Astrocyte of the hippocampus (primary cell): ENCODE measurements around the gene SH3TC1.

Experiments
- DNase-seq: peaks from one replicate; pipeline ENCODE4 v3.0.0; 2011; ENCODE audit warnings: low read depth, low spot score

SH3TC1 gene

DNA sequence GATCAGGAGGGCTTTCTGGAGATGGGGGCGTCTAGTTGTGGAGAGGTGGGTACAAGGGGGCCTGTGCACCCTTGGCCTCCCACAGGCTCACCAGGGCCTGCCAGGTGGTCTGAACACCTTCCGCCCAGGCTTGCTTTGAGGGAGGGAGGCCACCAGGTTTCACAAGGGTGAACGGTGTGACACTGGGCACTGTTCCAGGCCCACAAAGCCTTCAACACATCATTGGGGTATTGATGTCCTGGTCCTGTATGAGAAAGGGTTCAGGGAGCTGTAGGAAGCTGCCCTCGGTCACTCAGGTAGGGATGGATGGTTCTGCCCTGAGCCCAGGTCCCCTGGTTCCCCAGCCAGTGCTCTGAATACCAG is 76.4 kb downstream of the SH3TC1 start:
- no peak for DNase-seq

DNA sequence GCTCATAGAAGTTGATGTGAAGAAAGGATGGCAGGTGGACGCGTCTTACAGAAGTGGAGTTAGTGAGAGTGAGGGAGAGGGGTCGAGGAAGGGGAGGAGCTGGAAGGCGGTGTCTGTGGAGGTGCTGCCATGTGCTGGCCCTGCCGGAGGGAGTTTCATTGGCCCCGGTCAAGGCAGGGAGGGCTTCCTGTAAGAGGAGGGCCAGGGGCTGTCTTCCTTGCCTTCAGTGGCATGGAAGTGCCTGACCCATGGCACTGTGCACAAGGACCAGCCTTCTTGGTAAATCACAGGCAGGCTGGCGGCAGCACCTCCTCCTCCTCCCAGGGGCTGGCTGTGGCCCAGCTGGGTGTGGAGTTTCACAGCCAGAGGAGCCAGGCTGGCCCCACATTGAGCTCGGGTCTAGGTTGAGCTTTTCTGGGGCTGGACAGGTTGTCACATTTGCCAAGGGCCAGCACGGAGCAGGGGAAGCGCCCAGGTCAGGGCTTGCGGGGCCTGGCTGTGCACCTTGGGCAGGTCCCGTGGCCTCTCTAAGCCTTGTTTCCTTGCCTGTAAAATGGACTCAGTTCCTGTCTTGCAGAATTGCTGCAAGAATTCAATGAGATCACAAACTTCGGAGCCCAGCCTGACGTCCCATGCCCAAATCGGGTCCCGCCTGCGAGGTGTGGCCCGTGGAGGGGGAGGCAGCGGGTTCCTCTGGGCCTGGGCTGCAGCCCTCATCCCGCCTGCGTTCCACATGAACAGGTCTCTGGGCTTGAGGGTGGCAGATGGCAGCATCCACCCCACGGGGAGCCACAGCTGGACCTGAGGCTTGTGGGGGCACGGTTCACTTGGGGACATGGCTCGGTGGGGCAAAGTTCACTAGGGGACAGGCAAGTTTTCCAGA is 77.5 kb downstream of the SH3TC1 start:
- peak; percentile 68 for DNase-seq

DNA sequence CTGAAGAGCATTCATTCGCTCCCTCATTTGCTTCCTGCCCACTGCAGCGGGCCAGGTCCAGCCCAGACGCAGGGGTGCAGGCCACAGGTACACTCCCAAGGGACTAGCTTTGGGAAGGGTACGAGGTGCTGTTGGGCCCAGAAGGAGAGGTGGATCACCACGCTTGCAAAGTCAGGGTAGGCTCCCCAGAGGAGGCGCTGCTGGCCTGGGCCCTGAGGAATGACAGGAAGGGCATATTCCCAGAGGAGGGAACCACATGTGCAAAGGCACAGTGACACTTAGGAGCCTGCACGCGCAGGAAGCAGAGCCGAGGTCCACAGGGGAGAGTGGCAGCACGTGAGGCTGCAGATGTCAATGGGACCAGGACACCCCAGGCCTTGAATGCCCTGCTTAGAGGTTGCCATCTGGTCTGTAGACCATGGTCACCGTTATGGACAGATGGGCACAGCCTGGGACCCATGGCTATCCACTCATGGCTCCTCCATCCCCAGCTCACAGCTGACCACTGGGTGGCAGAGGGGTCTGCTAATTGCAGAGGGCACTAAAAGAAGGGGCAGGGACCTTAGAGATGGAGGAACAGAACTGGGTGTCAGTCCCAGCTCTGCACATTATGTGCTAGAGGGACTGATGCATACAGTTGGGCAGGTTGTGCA is 78.4 kb downstream of the SH3TC1 start:
- no peak for DNase-seq

DNA sequence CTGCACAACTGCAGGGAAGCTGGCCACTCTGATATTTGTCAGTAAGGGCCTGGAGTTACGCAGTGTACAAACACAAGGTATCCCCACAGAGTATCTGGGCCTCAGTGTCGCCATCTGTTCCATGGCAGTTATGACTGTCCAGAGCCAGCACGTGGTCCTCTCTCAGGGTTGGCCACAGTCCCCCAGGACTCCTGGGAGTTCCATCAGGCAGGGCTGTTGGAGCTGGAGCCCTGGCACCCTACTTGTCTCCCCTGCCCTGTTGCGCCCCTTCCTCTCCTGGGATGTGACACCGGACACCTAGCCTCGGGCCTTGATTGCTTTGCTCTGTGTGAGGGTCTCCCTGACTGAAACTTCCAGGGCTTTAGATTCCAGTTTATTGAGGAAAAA is 78.9 kb downstream of the SH3TC1 start:
- DNase-seq: peak; percentile 37

DNA sequence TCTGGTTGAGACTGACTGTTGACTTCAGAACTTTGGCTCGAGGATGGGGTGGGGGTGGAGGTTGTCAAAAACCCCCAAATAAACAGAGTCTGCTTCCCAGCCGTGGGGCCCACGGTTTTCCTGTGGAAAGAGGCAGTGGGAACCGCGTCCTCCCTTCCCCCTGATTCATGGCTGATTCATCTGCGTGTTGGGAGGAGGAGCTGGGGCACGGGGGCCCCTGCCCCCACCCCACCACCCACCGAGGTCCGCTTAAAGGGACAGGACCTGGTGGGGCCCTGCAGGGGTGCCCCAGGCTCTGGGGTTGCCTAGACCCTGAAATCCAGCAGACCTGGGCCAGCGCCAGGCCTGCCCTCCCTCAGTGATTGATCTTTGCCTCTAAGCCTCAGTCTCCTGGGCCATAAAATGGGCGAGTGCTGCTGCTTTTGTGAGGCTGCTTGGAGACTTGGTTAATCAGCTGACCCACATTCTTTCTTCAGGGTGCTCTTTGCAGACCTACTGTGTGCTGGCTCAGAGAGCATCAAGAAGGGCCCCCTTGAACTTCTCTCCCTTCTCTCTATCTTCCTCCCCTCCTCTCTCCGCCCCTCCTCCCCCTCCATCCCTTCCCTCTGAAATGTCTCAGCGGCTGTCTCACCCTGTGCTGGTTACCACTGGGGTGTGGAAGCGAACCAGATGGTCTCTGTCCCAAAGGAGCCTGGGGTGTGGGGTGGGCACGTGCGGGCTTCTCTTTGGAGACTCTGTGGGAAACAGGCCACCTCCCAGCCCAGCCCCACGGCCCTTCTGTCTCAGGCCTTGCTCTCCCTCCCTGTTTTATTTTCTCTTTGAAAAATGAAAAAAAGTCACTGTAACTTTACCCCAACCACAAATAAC is 79.6 kb downstream of the SH3TC1 start:
- DNase-seq: peak; percentile 83

DNA sequence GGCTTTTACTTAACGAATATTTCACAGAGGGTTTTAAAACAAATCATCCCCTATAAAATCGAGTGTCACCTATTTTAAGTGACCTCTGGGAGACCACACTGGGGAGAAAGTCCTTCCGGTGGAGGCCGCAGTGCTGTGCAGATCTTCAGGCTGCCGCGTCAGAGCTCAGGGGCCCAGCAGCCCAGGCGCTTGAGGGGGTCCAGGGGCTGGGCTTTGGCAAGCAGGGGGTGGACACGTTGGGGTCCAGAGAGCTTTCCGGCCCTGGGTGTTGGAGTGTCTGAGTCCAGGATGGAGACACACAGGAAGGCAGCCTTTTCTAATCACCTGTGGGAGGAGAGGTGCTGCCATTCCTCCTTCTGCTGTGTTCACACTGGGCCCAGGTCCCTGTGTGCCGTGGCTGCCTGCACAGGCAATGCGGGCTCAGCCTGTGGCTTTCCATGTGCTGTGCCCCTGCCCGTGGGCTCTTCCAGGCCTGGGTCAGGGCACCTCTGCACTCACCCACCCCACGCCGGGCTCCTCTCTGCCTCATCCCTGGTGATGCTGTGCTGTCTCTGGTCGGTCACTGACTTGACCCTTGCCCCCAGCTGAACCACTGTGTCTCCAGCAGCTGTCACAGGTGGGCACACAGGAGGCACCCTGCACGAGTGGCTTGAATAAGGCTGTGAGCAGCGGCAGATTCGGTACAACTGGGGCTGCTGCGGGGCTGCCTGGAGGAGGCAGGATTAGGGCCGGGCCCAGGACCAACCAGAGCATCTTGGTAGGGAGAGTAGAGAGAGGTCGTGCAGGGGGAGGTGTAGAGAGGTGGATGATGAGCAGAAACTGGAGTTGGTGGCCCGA is 80.4 kb downstream of the SH3TC1 start:
- DNase-seq: no peak

DNA sequence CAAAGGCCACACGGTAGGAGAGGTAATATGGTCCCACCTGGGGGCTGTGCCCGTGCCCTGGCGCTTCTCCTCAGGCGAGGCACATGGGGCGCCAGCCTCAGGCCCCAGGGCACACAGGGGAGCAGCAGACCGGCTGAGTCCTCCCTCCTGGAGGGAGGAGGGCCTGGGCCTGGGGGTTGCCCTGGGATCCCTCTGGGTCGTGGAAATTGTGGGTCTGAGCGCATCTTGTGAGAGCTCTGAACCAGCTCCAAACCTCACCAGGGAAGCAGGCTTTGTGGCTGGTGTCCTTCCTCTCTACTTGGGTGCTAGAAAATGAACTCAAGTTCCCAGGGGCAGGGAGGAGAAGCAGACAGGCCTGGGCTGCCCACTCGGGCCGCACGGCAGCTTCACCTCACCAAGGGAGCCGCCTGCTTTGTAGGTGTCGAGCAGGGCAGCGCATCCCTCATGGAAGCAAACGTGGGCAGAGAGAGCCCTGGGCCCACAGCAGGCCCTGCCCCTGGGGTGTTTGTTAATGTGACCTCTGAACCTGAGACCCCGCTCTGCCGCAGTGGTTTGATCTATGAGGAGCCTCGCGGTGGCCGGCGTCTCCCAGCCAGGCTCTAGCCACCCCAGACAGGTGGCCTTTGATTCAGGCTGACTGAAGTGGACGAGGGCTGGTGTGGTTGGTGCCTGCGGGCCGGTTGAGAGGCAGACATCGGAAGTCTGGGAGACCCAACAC is 81.2 kb downstream of the SH3TC1 start:
- DNase-seq: no peak

DNA sequence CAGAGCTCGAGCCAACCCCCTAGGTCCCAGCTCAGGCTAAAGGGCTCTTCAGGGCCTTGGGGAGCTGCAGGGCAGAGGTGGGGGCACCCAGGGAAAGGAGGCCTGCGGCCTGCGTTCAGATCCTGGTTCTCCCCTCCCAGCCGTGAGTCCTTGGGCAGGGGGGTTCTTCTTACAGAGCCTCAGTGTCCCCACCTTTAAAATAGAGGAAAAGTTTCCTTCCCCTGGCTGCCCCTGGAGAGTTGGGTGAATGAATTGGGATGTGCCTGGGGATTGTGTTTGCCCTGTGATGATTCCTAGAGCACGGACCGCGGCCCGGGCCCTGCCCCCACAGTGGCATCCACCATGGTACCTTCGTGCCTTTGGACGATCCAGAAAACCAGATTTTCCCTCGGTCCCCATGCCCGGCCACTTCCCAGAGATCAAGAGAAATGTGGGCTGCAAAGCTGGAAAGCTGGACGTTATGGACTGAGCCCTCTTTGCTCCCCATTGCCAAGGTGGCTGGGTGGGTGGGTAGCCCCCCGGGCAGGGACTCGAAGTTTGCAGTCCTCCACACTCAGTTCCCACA is 81.9 kb downstream of the SH3TC1 start:
- DNase-seq: no peak

DNA sequence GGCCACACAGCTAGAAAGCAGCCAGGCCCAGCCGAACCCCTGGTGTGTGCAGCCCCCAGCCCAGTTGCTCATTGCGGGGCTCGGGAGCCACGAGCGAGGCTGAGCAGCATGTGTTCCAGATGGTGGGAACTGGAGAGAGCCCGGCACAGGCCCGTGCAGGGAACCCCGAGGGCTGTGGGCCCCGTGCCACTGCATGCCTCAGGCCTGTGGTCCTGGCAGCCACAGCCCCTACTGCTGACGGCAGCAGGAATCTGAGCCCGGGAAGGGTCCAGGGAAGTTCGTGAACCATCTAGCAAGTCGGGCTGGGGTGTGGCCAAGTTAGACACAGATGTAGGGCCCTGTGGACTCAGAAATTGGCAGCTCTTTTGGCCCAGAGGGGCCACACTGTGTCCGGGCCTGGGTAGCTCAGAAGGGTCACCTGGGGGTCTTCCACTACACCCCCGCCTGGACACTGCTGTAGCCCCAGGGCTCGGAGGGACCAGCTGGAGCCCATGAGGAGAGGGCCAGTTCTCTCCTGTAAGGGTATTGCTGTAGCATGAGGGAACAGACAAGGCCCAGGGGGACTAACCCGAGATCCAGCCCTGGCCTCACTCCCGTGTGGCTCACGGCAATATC is 82.5 kb downstream of the SH3TC1 start:
- DNase-seq: peak; percentile 90

DNA sequence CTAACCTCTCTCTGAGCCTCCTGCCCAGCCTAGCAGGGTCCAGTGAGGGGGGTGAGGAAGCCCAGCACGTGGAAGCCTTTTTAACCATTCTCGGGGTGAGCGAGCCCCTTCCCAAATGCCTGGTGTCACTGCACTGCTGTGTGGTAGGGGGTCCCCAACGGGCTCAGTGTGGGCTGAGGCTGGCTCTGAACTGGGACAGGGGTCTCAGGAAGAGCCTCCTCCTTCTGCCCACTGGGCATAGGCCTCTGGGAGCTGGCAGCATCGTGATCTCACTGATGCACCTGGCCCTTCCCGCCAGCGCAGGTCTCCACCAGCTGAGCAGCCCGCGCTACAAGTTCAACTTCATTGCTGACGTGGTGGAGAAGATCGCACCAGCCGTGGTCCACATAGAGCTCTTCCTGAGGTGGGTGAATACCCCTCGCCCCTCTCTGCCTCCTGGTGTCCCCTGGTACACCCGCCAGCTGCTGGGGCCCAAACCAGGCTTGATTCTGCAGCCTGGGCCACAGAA is 83.1 kb downstream of the SH3TC1 start:
- no peak for DNase-seq

DNA sequence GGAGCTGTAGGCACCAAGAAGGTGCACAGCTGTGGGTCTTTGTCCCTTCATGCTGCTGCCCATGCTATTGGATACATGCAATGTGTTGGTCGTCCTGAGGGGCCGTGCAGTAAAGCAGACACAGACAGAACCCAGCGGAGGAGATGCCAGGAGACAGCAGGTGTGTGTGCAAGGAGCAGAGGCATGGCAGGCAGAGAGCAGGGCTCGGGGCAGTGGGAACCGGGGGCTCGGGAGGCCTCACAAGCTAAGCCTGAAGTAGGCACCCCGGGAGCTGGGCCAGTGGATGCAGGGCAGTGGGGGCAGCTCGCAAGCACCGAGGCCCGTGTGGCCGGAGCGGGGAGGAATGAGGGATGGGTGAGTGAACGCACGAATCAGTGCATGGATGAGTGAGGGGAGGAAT is 83.7 kb downstream of the SH3TC1 start:
- no peak for DNase-seq

DNA sequence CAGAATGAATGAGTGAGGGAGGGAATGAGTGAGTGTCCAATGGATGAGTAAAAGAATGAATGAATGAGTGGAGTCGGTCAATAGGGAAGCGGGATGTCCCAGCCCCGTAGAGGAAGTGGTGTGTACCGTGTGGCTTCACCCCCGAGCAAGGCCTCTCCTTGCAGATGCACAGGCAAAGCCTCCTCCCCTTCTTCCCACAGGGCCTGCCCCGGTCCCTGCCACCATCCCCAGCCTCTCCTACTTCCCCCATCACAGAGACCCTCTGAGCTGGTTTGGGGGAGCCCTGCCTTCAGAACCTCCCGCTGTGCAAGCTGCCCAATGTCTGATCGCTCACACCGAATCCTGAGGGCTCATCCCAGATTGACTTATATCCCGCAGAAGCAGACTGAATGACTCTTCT is 84.1 kb downstream of the SH3TC1 start:
- DNase-seq: no peak

DNA sequence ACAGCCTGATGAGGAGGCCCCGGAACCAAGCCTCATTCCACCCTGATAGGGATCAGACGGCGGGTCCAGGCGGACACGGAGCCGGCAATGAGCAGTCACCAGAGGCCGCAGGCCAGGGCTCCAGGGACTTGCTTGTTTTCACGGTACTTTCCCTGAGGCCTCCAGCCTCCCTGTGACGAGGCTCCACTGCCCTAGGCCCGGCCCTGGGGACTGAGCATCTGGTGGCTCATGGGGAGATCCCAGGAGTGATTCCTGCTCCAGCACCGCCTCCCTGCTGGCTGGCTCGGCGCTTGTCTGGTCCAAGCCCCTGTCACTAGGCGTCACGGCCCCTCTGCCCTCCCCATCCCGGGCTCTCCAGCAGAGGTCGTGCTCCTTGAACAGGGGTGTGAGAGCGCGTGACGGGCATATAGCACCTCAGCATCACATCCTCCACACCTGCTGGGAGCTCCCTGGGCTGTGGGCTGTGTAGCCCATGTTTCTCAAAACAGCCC is 84.6 kb downstream of the SH3TC1 start:
- no peak for DNase-seq

DNA sequence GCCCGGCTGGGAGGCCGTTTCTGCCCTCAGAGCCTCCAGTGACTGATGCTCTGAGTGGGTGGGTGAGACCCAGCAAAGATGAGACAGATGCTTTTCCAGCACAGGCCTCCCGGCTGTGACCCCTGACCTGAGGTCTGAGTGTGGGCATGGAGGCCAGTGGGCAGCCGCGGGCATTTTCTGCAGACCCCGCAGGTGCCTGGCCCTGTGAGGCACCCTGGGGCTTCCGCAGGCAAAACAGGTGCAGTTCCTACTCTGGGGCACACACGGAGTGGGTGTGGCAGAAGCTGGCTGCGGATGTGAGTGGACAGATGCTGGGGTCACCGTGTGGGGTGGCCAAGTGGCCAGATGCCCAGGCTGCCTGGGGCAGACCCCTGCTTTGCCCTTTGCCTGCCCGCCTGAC is 85.3 kb downstream of the SH3TC1 start:
- DNase-seq: no peak

DNA sequence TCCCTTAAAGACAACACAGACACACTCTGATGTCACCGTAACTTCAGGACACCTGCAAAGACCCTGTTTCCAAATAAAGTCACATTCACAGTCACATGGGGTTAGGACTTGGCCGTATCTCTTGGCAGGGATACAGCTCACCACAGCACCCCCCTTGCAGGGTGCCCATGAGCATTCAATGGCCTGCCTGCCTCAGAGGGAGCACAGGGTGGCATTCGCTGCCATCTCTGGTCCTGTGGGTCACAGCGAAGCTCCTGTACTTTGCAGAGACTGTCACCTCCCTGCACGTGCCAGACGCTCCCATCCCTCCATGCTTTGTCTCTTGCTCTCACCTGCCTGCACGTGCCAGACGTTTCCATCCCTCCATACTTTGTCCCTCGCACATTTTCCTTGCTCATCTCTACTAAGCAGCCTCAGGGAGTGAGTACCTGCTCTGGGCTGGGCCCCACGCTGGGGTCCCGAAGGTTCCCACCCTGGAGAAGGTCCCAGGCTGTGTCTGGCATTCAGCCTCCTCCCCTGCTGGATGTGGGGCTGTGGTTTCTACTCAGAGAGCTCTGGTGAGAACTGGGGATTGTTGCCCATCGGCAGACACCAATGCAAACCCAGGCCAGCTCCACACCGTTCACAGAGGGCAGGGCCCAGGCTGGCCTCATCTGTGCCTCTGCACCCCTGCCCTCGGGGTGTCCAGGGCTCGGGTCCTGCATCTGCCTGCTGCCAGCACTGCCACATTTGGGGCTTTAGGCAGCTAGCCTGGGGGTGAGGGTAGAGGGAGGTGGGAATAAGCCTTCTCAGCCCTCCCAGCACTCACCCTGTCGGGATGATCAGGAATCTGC is 86.3 kb downstream of the SH3TC1 start:
- no peak for DNase-seq

DNA sequence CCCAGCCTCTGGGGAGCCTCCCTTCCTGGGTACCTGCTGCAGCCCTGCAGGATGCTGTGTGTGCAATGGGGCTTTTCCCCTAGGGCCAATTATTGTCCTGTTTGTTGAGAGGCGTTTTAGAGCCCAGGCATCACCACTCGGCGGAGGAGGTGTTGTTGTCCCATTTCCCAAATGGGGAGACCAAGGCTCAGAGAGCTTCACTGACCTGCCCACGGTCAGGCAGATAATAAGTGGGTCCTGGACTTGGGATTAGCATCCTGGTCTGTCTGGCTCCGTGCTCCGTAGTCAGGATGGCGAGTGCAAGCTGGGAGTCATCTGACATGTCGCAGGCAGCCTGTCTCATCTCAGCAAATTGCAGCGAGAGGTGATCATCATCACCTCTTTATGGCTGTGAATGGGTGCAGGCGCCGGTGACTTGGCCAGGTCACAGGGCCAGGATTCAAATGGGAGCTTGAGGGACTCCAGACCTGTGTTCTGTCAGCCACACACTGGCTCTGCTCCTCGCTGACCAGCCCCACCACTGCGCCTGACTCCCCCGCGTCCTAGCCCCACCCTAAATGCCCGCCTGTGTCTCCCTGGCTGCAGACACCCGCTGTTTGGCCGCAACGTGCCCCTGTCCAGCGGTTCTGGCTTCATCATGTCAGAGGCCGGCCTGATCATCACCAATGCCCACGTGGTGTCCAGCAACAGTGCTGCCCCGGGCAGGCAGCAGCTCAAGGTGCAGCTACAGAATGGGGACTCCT is 87.1 kb downstream of the SH3TC1 start:
- no peak for DNase-seq

DNA sequence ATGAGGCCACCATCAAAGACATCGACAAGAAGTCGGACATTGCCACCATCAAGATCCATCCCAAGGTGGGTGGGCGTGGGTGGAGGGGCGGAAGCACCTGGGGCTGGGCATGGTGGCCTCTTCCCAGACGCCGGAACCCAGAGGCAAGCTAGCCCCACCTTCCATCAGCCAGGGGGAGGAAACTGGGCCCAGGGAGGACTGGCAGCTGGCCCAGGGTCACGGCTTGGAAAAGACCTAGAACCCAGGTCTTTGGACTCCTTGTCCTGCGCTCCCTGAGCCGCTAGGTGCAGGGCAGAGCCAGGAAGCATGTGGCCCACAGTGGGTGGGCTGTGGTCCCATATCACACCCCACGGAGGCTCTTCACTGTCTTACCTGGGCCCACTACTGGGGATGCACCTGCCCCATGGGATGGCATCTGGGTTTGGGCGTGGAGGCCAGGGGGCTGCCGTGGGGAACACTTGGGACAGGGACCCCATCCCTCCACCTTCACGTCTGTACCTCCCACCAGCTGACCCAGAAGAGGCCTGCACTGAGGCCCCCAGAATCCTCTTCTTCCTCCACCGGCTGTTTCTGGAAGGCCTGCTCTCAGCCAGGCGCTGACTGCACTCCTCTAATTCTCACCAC is 87.7 kb downstream of the SH3TC1 start:
- DNase-seq: no peak
